ENCODE measurements around the gene KEL.

KEL gene

GRCh38 chr7:142961595-142961972 lies 579 bp downstream of the KEL start:
- no peak for DNase-seq

GRCh38 chr7:142960955-142961512 lies 1.1 kb downstream of the KEL start:
- DNase-seq, result no peak

- no peak for DNase-seq
These were observed 3.0 kb downstream of the KEL start for GRCh38 chr7:142959202-142959601.

GRCh38 chr7:142957723-142958122 lies 4.4 kb downstream of the KEL start:
- DNase-seq, result no peak

GRCh38 chr7:142956951-142957623 lies 5.1 kb downstream of the KEL start:
- DNase-seq, result no peak

GRCh38 chr7:142954680-142955268 lies 7.4 kb downstream of the KEL start:
- no peak for DNase-seq

- no peak for DNase-seq
These were observed 11.9 kb downstream of the KEL start for GRCh38 chr7:142950235-142950634.

GRCh38 chr7:142948603-142949002 lies 13.6 kb downstream of the KEL start:
- DNase-seq, result no peak

- DNase-seq, result no peak
These were observed 17.2 kb downstream of the KEL start for GRCh38 chr7:142945001-142945400.

GRCh38 chr7:142943706-142944268 lies 18.4 kb downstream of the KEL start:
- no peak for DNase-seq

GRCh38 chr7:142942746-142943145 lies 19.4 kb downstream of the KEL start:
- no peak for DNase-seq

GRCh38 chr7:142941541-142941940 lies 20.6 kb downstream of the KEL start:
- DNase-seq, result no peak

GRCh38 chr7:142940966-142941535 lies 21.1 kb downstream of the KEL start:
- DNase-seq, result no peak

GRCh38 chr7:142939226-142939910 lies 22.8 kb downstream of the KEL start, which contains the start of gene LLCFC1:
Gene LLCFC1, plus strand, starts transcription at chr7:142939484. Its CDS starts 138 bp downstream, at chr7:142939622.
- no peak for DNase-seq

GRCh38 chr7:142938611-142939010 lies 23.6 kb downstream of the KEL start:
- no peak for DNase-seq

- DNase-seq, result no peak
These were observed 26.1 kb downstream of the KEL start for GRCh38 chr7:142935941-142936565.

GRCh38 chr7:142934056-142934455 lies 28.1 kb downstream of the KEL start:
- no peak for DNase-seq

- DNase-seq, result no peak
These were observed 28.5 kb downstream of the KEL start, which contains the start of gene TRPV5 for GRCh38 chr7:142933624-142934023. Gene TRPV5, minus strand, starts transcription at chr7:142933746. Its CDS starts 287 bp downstream, at chr7:142933459.

- DNase-seq, result no peak
These were observed 29.1 kb downstream of the KEL start for GRCh38 chr7:142933092-142933475.

GRCh38 chr7:142932386-142933091 lies 29.6 kb downstream of the KEL start:
- DNase-seq, result no peak

- no peak for DNase-seq
These were observed 31.9 kb downstream of the KEL start for GRCh38 chr7:142930126-142930730.
